SK-N-SH (cell line): ENCODE data around the gene C10orf120. TPM values are rescaled to one million over a fixed set of nuclear protein-coding genes. Genes with fewer than 3 reads are reported as not detected.

Experiments
- CTCF ChIA-PET: fragments of 300-600, 350-600 bp; formaldehyde crosslinking; extraction: SDS; loops from one replicate; lab custom pipeline; 2021; lab: Yijun Ruan, JAX
- POLR2A ChIA-PET: fragments of 350-600 bp; sonication (Branson Sonifier 250); formaldehyde crosslinking; extraction: SDS; loops from one replicate; lab custom pipeline; 2020; ENCODE audit warnings: antibody characterized with exemption, inconsistent platforms; lab: Yijun Ruan, JAX
- DNase-seq: peaks from one replicate; pipeline ENCODE4 v3.0.0; 2012
- H2AFZ ChIP-seq: fragments of 200-600 bp; sonication (generic); 2 replicates; pipeline ENCODE4 v1.8.1; 2016; ENCODE audit warnings: antibody characterized with exemption, mild to moderate bottlenecking, low read depth
- H3F3A ChIP-seq: fragments of 200-600 bp; sonication (generic); replicated peaks from 2 replicates; pipeline ENCODE3; 2016; ENCODE audit warnings: antibody characterized with exemption, mild to moderate bottlenecking; ENCODE audit not compliant: insufficient read depth
- H3K27ac ChIP-seq, 2 experiments: fragments of 200-500 bp in 1 of 2; fragments of 200-600 bp in 1 of 2; sonication (Bioruptor generic) in 1 of 2; sonication (generic), shearing (Covaris generic) in 1 of 2; 2 replicates each; pipeline versions ENCODE4 v1.5.1 to v1.6.1; 2014 to 2016; ENCODE audit warnings: low read depth in 2 of 2, inconsistent platforms in 1 of 2, low read length in 1 of 2, mild to moderate bottlenecking in 1 of 2, mixed read lengths in 1 of 2
- H3K27me3 ChIP-seq: fragments of 200-600 bp; sonication (generic), shearing (Covaris generic); 2 replicates; pipeline ENCODE4 v1.6.1; 2016; ENCODE audit warnings: mixed run types; ENCODE audit not compliant: insufficient read depth
- H3K36me3 ChIP-seq, 2 experiments: fragments of 200-500 bp in 1 of 2; fragments of 200-600 bp in 1 of 2; sonication (Bioruptor generic) in 1 of 2; sonication (generic) in 1 of 2; replicated peaks in 1 of 2; 2 replicates each; pipeline versions ENCODE3 to v1.5.1; 2014 to 2016; ENCODE audit warnings: low read length in 1 of 2, mild to moderate bottlenecking in 1 of 2; ENCODE audit not compliant: insufficient read depth in 2 of 2, control insufficient read depth in 1 of 2
- H3K4me1 ChIP-seq, 2 experiments: fragments of 200-500 bp in 1 of 2; fragments of 200-600 bp in 1 of 2; sonication (Bioruptor generic) in 1 of 2; sonication (generic), shearing (Covaris generic) in 1 of 2; 2 replicates each; pipeline versions ENCODE4 v1.5.1 to v1.6.1; 2014 to 2016; ENCODE audit warnings: low read depth in 1 of 2, low read length in 1 of 2, mixed run types in 1 of 2; ENCODE audit not compliant: insufficient read depth in 2 of 2, control insufficient read depth in 1 of 2
- H3K4me2 ChIP-seq: fragments of 200-600 bp; sonication (generic), shearing (Covaris generic); 2 replicates; pipeline ENCODE4 v1.6.1; 2017; ENCODE audit warnings: mixed run types
- H3K4me3 ChIP-seq, 2 experiments: fragments of 200-500 bp in 1 of 2; fragments of 200-600 bp in 1 of 2; sonication (Bioruptor generic) in 1 of 2; sonication (generic), shearing (Covaris generic) in 1 of 2; 2 replicates each; pipeline versions ENCODE4 v1.5.1 to v1.8.1; 2014 to 2016; ENCODE audit warnings: low read depth in 2 of 2, inconsistent platforms in 1 of 2, low read length in 1 of 2, mild to moderate bottlenecking in 1 of 2, mixed read lengths in 1 of 2, moderate library complexity in 1 of 2
- H3K79me2 ChIP-seq: fragments of 200-600 bp; sonication (generic); 2 replicates; pipeline ENCODE4 v1.8.1; 2017; ENCODE audit warnings: mild to moderate bottlenecking; ENCODE audit not compliant: insufficient read depth
- H3K9ac ChIP-seq: fragments of 200-600 bp; sonication (generic); 2 replicates; pipeline ENCODE4 v1.6.1; 2017; ENCODE audit warnings: mixed run types
- H3K9me2 ChIP-seq: fragments of 200-600 bp; sonication (generic); 2 replicates; pipeline ENCODE4 v1.6.1; 2017; ENCODE audit warnings: mixed run types
- H3K9me3 ChIP-seq: fragments of 200-600 bp; sonication (generic); 2 replicates; pipeline ENCODE4 v1.6.1; 2017; ENCODE audit warnings: mixed run types, mild to moderate bottlenecking, moderate library complexity
- H4K20me1 ChIP-seq: fragments of 200-600 bp; sonication (generic); 2 replicates; pipeline ENCODE4 v1.6.1; 2017; ENCODE audit warnings: mild to moderate bottlenecking, mixed run types; ENCODE audit not compliant: insufficient read depth
- CTCF ChIP-seq: fragments of 200-600 bp; sonication (generic); IDR thresholded peaks from 2 replicates; pipeline ENCODE4 v1.6.1; 2017; ENCODE audit warnings: antibody characterized with exemption, mild to moderate bottlenecking, moderate library complexity
- IRF3 ChIP-seq: fragments of 150-350 bp; IDR thresholded peaks from 2 replicates; pipeline ENCODE4 v1.6.1; 2016; ENCODE audit warnings: mild to moderate bottlenecking, low read depth, low read length
- NFIC ChIP-seq: IDR thresholded peaks from 2 replicates; pipeline ENCODE4 v1.4.0; 2012; ENCODE audit warnings: borderline replicate concordance
- RAD21 ChIP-seq: IDR thresholded peaks from 2 replicates; pipeline ENCODE4 v1.6.1; 2012; ENCODE audit warnings: mild to moderate bottlenecking, low read length
- RFX5 ChIP-seq: IDR thresholded peaks from 2 replicates; pipeline ENCODE4 v1.6.1; 2012; ENCODE audit warnings: mild to moderate bottlenecking, improper control_type of control experiment, low read length
- SMC3 ChIP-seq: IDR thresholded peaks from 2 replicates; pipeline ENCODE4 v1.6.1; 2012; ENCODE audit warnings: low read depth, low read length, improper control_type of control experiment
- TAF1 ChIP-seq: IDR thresholded peaks from 2 replicates; pipeline ENCODE4 v1.6.1; 2012; ENCODE audit warnings: low read depth, mild to moderate bottlenecking, low read length, moderate library complexity, borderline replicate concordance
- TEAD4 ChIP-seq: IDR thresholded peaks from 2 replicates; pipeline ENCODE4 v1.4.0; 2012; ENCODE audit warnings: mild to moderate bottlenecking, borderline replicate concordance; ENCODE audit not compliant: insufficient read depth
- WGBS: methylation state at CpG from one replicate; pipeline ENCODE4 v1.1.6; 2017; ENCODE audit warnings: low lambda C conversion rate; 5-methylcytosine and 5-hydroxymethylcytosine counted together
- polyA plus RNA-seq, 3 experiments: library from polyadenylated mRNA; depleted of rRNA; stranded (reverse); fragments of >200 nt; gene quantifications; 2 replicates each; pipeline ENCODE4 v1.2.3, GENCODE V29; 2012

C10orf120 gene
- polyA plus RNA-seq, 1 of the 3 experiments (the other 2 are of a cell fraction) = not detected

- no peak overlapping the region for H3K4me2 ChIP-seq
- no peak overlapping the region for H3K4me3 ChIP-seq
- H3K9me3 ChIP-seq = no peaks in the 10 kb centered on the region
- no peaks in the 10 kb centered on the region for H3K4me1 ChIP-seq
- ChIA-PET POLR2A (no interaction called here), CTCF (interaction anchor here (1.0 to 2.0 kb wide), 4 partner anchors 13 to 40 kb away, joined by 3 to 7 read pairs (median 4); no protein-coding TSS in a partner anchor)
- TF ChIP-seq RAD21 (0 out of 2 replicates have a peak, but pooled peaks have one; percentile 4), RFX5 (no peak), CTCF (peak; percentile 13; the same call in 1 of the 2 replicates)
- no peaks in the 10 kb centered on the region; the same call in 1 of the 2 replicates for H3K27me3 ChIP-seq
- no peak overlapping the region; the same call in 1 of the 2 replicates for H2AFZ ChIP-seq
- no peak overlapping the region for H3K27ac ChIP-seq
- H3K9me2 ChIP-seq = no peaks in the 10 kb centered on the region
- no peak overlapping the region for H3K9ac ChIP-seq
- 36% methylated on average over 6 of the region's 6 CpGs for WGBS
- H4K20me1 ChIP-seq = no peaks in the 10 kb centered on the region
- H3F3A ChIP-seq = no peaks in the 10 kb centered on the region
- no peaks in the 10 kb centered on the region for H3K79me2 ChIP-seq
- DNase-seq = no peak
- H3K36me3 ChIP-seq = no peaks in the 10 kb centered on the region
These were observed 11.2 kb downstream of the C10orf120 start for GRCh38 chr10:122688293-122688989.

- Histone ChIP-seq H3K9me2 (no peaks in the 10 kb centered on the region), H4K20me1 (no peaks in the 10 kb centered on the region), H3K27ac (no peak overlapping the region), H2AFZ (no peak overlapping the region), H3K9ac (no peak overlapping the region)
- no peak for TF ChIP-seq RAD21
- TF ChIP-seq NFIC = no peak
- no peak for TF ChIP-seq RFX5
- no peak for TF ChIP-seq TAF1
- TF ChIP-seq IRF3 = no peak
- TF ChIP-seq SMC3 = no peak
- no peak for TF ChIP-seq TEAD4
- TF ChIP-seq, all 33 proteins: peak for 0
- H3K9me3 ChIP-seq = no peaks in the 10 kb centered on the region
- no peak overlapping the region for H3K4me3 ChIP-seq
- no peaks in the 10 kb centered on the region for H3F3A ChIP-seq
- H3K4me1 ChIP-seq = no peaks in the 10 kb centered on the region
- no peaks in the 10 kb centered on the region for H3K79me2 ChIP-seq
- H3K36me3 ChIP-seq = no peaks in the 10 kb centered on the region
- POLR2A ChIA-PET = no interaction called here
- CTCF ChIA-PET = no interaction called here
- 2% methylated on average over 5 of the region's 5 CpGs for WGBS
- DNase-seq = no peak
- no peak overlapping the region for H3K4me2 ChIP-seq
- H3K27me3 ChIP-seq = no peaks in the 10 kb centered on the region; the same call in 1 of the 2 replicates
These were observed 17.1 kb downstream of the C10orf120 start for GRCh38 chr10:122682522-122682921.
